ENCODE data around the gene TEX35. TPM values are rescaled to one million over a fixed set of nuclear protein-coding genes. Genes with fewer than 3 reads are reported as not detected.

The TEX35 gene
- polyA plus RNA-seq, 1 experiment = not detected

- Histone ChIP-seq H3K4me3 (ENCODE audit: low read depth, low read length) (no peak overlapping the region), H3K27me3 (ENCODE audit: control insufficient read depth, insufficient read depth, low read length) (no peaks in the 10 kb centered on the region), H3K36me3 (ENCODE audit: control insufficient read depth, insufficient read depth, low read length) (no peaks in the 10 kb centered on the region)
- ChIA-PET CTCF (interaction anchor here (3.0 kb wide), 1 partner anchor 12 kb away, joined by 16 read pairs; no protein-coding TSS in a partner anchor), POLR2A (no interaction called here)
- no peak for DNase-seq (ENCODE audit: low read depth)
- no peak for TF ChIP-seq CTCF (IDR thresholded peaks at IDR 0.05; ENCODE audit: insufficient read depth, low read depth, low read length)
Observed at GRCh38 chr1:178489399-178489798, 23.5 kb upstream of the TEX35 start.

- no peak for DNase-seq (ENCODE audit: low read depth)
- H3K27me3 ChIP-seq (ENCODE audit: control insufficient read depth, insufficient read depth, low read length) = no peaks in the 10 kb centered on the region
- no peaks in the 10 kb centered on the region for H3K36me3 ChIP-seq (ENCODE audit: control insufficient read depth, insufficient read depth, low read length)
- CTCF ChIA-PET = interaction anchor here (1.0 to 3.0 kb wide), 2 partner anchors 11 to 190 kb away, joined by 3 to 16 read pairs; no protein-coding TSS in a partner anchor
- TF ChIP-seq CTCF (IDR thresholded peaks at IDR 0.05; ENCODE audit: insufficient read depth, low read depth, low read length) = no peak
- no peak overlapping the region for H3K4me3 ChIP-seq (ENCODE audit: low read depth, low read length)
- POLR2A ChIA-PET = no interaction called here
Observed at GRCh38 chr1:178490136-178490535, 22.8 kb upstream of the TEX35 start.

GRCh38 chr1:178490967-178491366, 21.9 kb upstream of the TEX35 start:
- DNase-seq (ENCODE audit: low read depth) = no peak
- Histone ChIP-seq H3K36me3 (ENCODE audit: control insufficient read depth, insufficient read depth, low read length) (no peaks in the 10 kb centered on the region), H3K4me3 (ENCODE audit: low read depth, low read length) (no peak overlapping the region), H3K27me3 (ENCODE audit: control insufficient read depth, insufficient read depth, low read length) (no peaks in the 10 kb centered on the region)
- CTCF ChIA-PET = interaction anchor here (2.0 to 3.0 kb wide), 2 partner anchors 11 to 16 kb away, joined by 6 to 16 read pairs; no protein-coding TSS in a partner anchor
- TF ChIP-seq CTCF (IDR thresholded peaks at IDR 0.05; ENCODE audit: insufficient read depth, low read depth, low read length) = no peak
- POLR2A ChIA-PET = no interaction called here

GRCh38 chr1:178491721-178492120, 21.2 kb upstream of the TEX35 start:
- no peak overlapping the region for H3K4me3 ChIP-seq (ENCODE audit: low read depth, low read length)
- CTCF ChIA-PET = interaction anchor here (1.0 to 3.0 kb wide), 5 partner anchors 10 to 192 kb away, joined by 3 to 25 read pairs (median 6); no protein-coding TSS in a partner anchor
- POLR2A ChIA-PET = no interaction called here

GRCh38 chr1:178492341-178492740, 20.6 kb upstream of the TEX35 start:
- POLR2A ChIA-PET = no interaction called here
- CTCF ChIA-PET = interaction anchor here (1.0 to 2.2 kb wide), 5 partner anchors 9 to 192 kb away, joined by 3 to 25 read pairs (median 5); no protein-coding TSS in a partner anchor
- no peak for DNase-seq (ENCODE audit: low read depth)
- H3K27me3 ChIP-seq (ENCODE audit: control insufficient read depth, insufficient read depth, low read length) = no peaks in the 10 kb centered on the region
- H3K36me3 ChIP-seq (ENCODE audit: control insufficient read depth, insufficient read depth, low read length) = no peaks in the 10 kb centered on the region
- H3K4me3 ChIP-seq (ENCODE audit: low read depth, low read length) = no peak overlapping the region
- no peak for TF ChIP-seq CTCF (IDR thresholded peaks at IDR 0.05; ENCODE audit: insufficient read depth, low read depth, low read length)

More at GRCh38 chr1:178491721-178492120, 21.2 kb upstream of the TEX35 start:
- TF ChIP-seq CTCF (IDR thresholded peaks at IDR 0.05; ENCODE audit: insufficient read depth, low read depth, low read length) = no peak
- no peak for DNase-seq (ENCODE audit: low read depth)
- Histone ChIP-seq H3K27me3 (ENCODE audit: control insufficient read depth, insufficient read depth, low read length) (no peaks in the 10 kb centered on the region), H3K36me3 (ENCODE audit: control insufficient read depth, insufficient read depth, low read length) (no peaks in the 10 kb centered on the region)

Data from BJ (cell line).